HEK293 (cell line): ENCODE data around the gene MAGI2.

Source experiments
- CTCF ChIA-PET: fragments of 350-600 bp; formaldehyde crosslinking; extraction: SDS; loops from one replicate; lab custom pipeline; 2021; ENCODE audit warnings: antibody characterized with exemption; lab: Yijun Ruan, JAX
- POLR2A ChIA-PET: fragments of 300-600 bp; formaldehyde crosslinking; extraction: SDS; loops from one replicate; lab custom pipeline; 2020; ENCODE audit warnings: antibody characterized with exemption, inconsistent platforms; lab: Yijun Ruan, JAX
- H3K27ac ChIP-seq: fragments of 200-500 bp; sonication (Bioruptor generic); 2 replicates; pipeline ENCODE4 v1.5.1; 2014; ENCODE audit warnings: low read depth, low read length, control low read depth, inconsistent platforms; ENCODE audit errors: extremely low read depth
- H3K36me3 ChIP-seq, 2 experiments: fragments of 200-500 bp in 1 of 2; sonication (Bioruptor generic) in 1 of 2; 1 replicate in 1 of 2; 2 replicates in 1 of 2; pipeline ENCODE4 v1.5.1; 2014 to 2017; ENCODE audit warnings: inconsistent platforms in 2 of 2, low read length in 2 of 2; ENCODE audit not compliant: control insufficient read depth in 2 of 2, insufficient read depth in 1 of 2
- H3K4me1 ChIP-seq: fragments of 200-500 bp; sonication (Bioruptor generic); 2 replicates; pipeline ENCODE4 v1.5.1; 2014; ENCODE audit warnings: mild to moderate bottlenecking, low read length, inconsistent platforms; ENCODE audit not compliant: control insufficient read depth, insufficient read depth
- H3K4me3 ChIP-seq: 2 replicates; pipeline ENCODE4 v1.5.1; 2011; ENCODE audit warnings: low read depth, mild to moderate bottlenecking, control low read depth, low read length, moderate library complexity
- H3K9me3 ChIP-seq: fragments of 200-500 bp; sonication (Bioruptor generic); 2 replicates; pipeline ENCODE4 v1.5.1; 2014; ENCODE audit warnings: low read depth, low read length, inconsistent platforms; ENCODE audit not compliant: control insufficient read depth, insufficient read depth
- CTCF ChIP-seq: fragments of 450-650 bp; formaldehyde crosslinking; IDR thresholded peaks from 2 replicates; pipeline ENCODE4 v1.5.1; 2016; ENCODE audit warnings: missing biosample characterization, missing genetic modification characterization
- HOXA7 ChIP-seq: sonication (generic); formaldehyde crosslinking; IDR thresholded peaks from 2 replicates; pipeline ENCODE4 v1.8.1; 2022; ENCODE audit warnings: missing genetic modification reagents, borderline replicate concordance
- KLF16 ChIP-seq: fragments of 450-650 bp; formaldehyde crosslinking; IDR thresholded peaks from 2 replicates; pipeline ENCODE4 v1.5.1; 2017; ENCODE audit warnings: missing biosample characterization, missing genetic modification characterization
- PRDM1 ChIP-seq: fragments of 450-650 bp; formaldehyde crosslinking; IDR thresholded peaks from 2 replicates; pipeline ENCODE4; 2016; ENCODE audit warnings: missing biosample characterization, missing genetic modification characterization
- PRDM2 ChIP-seq: fragments of 450-650 bp; formaldehyde crosslinking; IDR thresholded peaks from 2 replicates; pipeline ENCODE4 v1.5.1; 2016; ENCODE audit warnings: missing biosample characterization, missing genetic modification characterization, borderline replicate concordance
- REST ChIP-seq: fragments of 450-650 bp; formaldehyde crosslinking; IDR thresholded peaks from 2 replicates; pipeline ENCODE4 v1.5.1; 2016; ENCODE audit warnings: missing biosample characterization, missing genetic modification characterization
- SCRT2 ChIP-seq: fragments of 450-650 bp; formaldehyde crosslinking; IDR thresholded peaks from 2 replicates; pipeline ENCODE4 v1.5.1; 2016; ENCODE audit warnings: missing biosample characterization, missing genetic modification characterization
- ZBTB6 ChIP-seq: fragments of 450-650 bp; formaldehyde crosslinking; IDR thresholded peaks from 2 replicates; pipeline ENCODE4 v1.5.1; 2017; ENCODE audit warnings: missing biosample characterization, missing genetic modification characterization
- ZNF23 ChIP-seq: fragments of 450-650 bp; formaldehyde crosslinking; IDR thresholded peaks from 2 replicates; pipeline ENCODE4 v1.5.1; 2016; ENCODE audit warnings: missing biosample characterization, missing genetic modification characterization, borderline replicate concordance
- ZNF280D ChIP-seq: fragments of 450-650 bp; formaldehyde crosslinking; IDR thresholded peaks from 2 replicates; pipeline ENCODE4 v1.5.1; 2016; ENCODE audit warnings: missing biosample characterization, missing genetic modification characterization
- ZNF292 ChIP-seq: fragments of 450-650 bp; formaldehyde crosslinking; IDR thresholded peaks from 2 replicates; pipeline ENCODE4 v1.5.1; 2016; ENCODE audit warnings: low read depth, missing biosample characterization, missing genetic modification characterization, borderline replicate concordance
- ZNF311 ChIP-seq: fragments of 450-650 bp; formaldehyde crosslinking; IDR thresholded peaks from 2 replicates; pipeline ENCODE4 v1.5.1; 2017; ENCODE audit warnings: missing biosample characterization, missing genetic modification characterization, borderline replicate concordance
- ZNF391 ChIP-seq: fragments of 450-650 bp; formaldehyde crosslinking; IDR thresholded peaks from 2 replicates; pipeline ENCODE4 v1.5.1; 2016; ENCODE audit warnings: low read depth, missing biosample characterization, missing genetic modification characterization, borderline replicate concordance
- ZNF555 ChIP-seq: fragments of 450-650 bp; formaldehyde crosslinking; conservative IDR thresholded peaks from 2 replicates; pipeline ENCODE4 v1.5.1; 2017; ENCODE audit warnings: missing biosample characterization, mild to moderate bottlenecking, missing genetic modification characterization, inconsistent platforms
- ZNF660 ChIP-seq: fragments of 450-650 bp; IDR thresholded peaks from 2 replicates; pipeline ENCODE4 v1.5.1; 2018; ENCODE audit warnings: missing biosample characterization, mild to moderate bottlenecking, missing genetic modification characterization
- ZNF704 ChIP-seq: fragments of 450-650 bp; formaldehyde crosslinking; IDR thresholded peaks from 2 replicates; pipeline ENCODE4 v1.5.1; 2016; ENCODE audit warnings: missing biosample characterization, missing genetic modification characterization
- ZNF747 ChIP-seq: fragments of 450-650 bp; formaldehyde crosslinking; IDR thresholded peaks from 2 replicates; pipeline ENCODE4 v1.5.1; 2016; ENCODE audit warnings: missing biosample characterization, missing genetic modification characterization
- ZNF776 ChIP-seq: fragments of 450-650 bp; formaldehyde crosslinking; IDR thresholded peaks from 2 replicates; pipeline ENCODE4 v1.5.0; 2017; ENCODE audit warnings: missing biosample characterization, missing genetic modification characterization, borderline replicate concordance

The MAGI2 gene

GRCh38 chr7:78472519-78472918 lies 980.9 kb downstream of the MAGI2 start:
- no peaks in the 10 kb centered on the region for H3K4me1 ChIP-seq
- no peaks in the 10 kb centered on the region for H3K36me3 ChIP-seq
- no peak overlapping the region for H3K27ac ChIP-seq
- TF ChIP-seq SCRT2 (no peak), PRDM2 (tag by site-specific recombination) (no peak), KLF16 (tag by site-specific recombination) (no peak), ZNF23 (tag by site-specific recombination) (no peak), ZNF747 (tag by site-specific recombination) (no peak)
- TF ChIP-seq, all 188 proteins: peak for 0
- ChIA-PET POLR2A (no interaction called here), CTCF (no interaction called here)
- no peak overlapping the region for H3K4me3 ChIP-seq
- H3K9me3 ChIP-seq = no peaks in the 10 kb centered on the region

GRCh38 chr7:78465894-78466293 lies 987.6 kb downstream of the MAGI2 start:
- Histone ChIP-seq H3K36me3 (no peaks in the 10 kb centered on the region), H3K27ac (no peak overlapping the region), H3K9me3 (no peaks in the 10 kb centered on the region), H3K4me1 (no peaks in the 10 kb centered on the region), H3K4me3 (no peak overlapping the region)
- ChIA-PET CTCF (no interaction called here), POLR2A (no interaction called here)
- TF ChIP-seq ZNF660 (tag by site-specific recombination) (no peak), ZNF391 (tag by site-specific recombination) (no peak), REST (tag by site-specific recombination) (no peak), ZNF280D (tag by site-specific recombination) (no peak), ZNF704 (tag by site-specific recombination) (no peak), ZNF311 (tag by site-specific recombination) (no peak), ZNF292 (tag by site-specific recombination) (no peak), PRDM1 (no peak), ZNF776 (tag by site-specific recombination) (no peak), CTCF (no peak), ZBTB6 (tag by site-specific recombination) (no peak), HOXA7 (CRISPR knock-in tag) (no peak), ZNF555 (tag by site-specific recombination) (no peak)
